GM12892 (cell line): ENCODE results near the gene HLF.

ENCODE experiments used
- DNase-seq: peaks from one replicate; pipeline ENCODE4 v3.0.0; 2011; ENCODE audit not compliant: insufficient read length
- FAIRE-seq: peaks from 2 replicates; lab custom pipeline; 2011; peaks lifted over from hg19 to GRCh38; lab: Jason Lieb, UNC
- POLR2A ChIP-seq: IDR thresholded peaks from 2 replicates; pipeline ENCODE4 v1.6.1; 2011; ENCODE audit warnings: low read depth, low read length, control low read depth
- POLR2AphosphoS5 ChIP-seq: IDR thresholded peaks from 2 replicates; pipeline ENCODE4 v1.6.1; 2011; ENCODE audit warnings: low read depth, low read length, control low read depth
- TAF1 ChIP-seq: IDR thresholded peaks from 2 replicates; pipeline ENCODE4 v1.6.1; 2011; ENCODE audit warnings: low read depth, mild to moderate bottlenecking, control low read depth, low read length, borderline replicate concordance

Gene HLF

GRCh38 chr17:55281649-55282378 lies 17.1 kb downstream of the HLF start:
- DNase-seq (no peak), FAIRE-seq (no peak)
- TF ChIP-seq TAF1, result no peak
- no peak for TF ChIP-seq POLR2AphosphoS5
- no peak for TF ChIP-seq POLR2A

GRCh38 chr17:55282379-55282702 lies 17.6 kb downstream of the HLF start:
- DNase-seq, result no peak
- FAIRE-seq, result no peak
- TF ChIP-seq POLR2A (no peak), TAF1 (no peak), POLR2AphosphoS5 (no peak)

- no peak for FAIRE-seq
- DNase-seq, result no peak
- TF ChIP-seq POLR2A (no peak), POLR2AphosphoS5 (no peak), TAF1 (no peak)
These were observed 18.0 kb downstream of the HLF start for GRCh38 chr17:55282741-55283140.

GRCh38 chr17:55283256-55283965 lies 18.7 kb downstream of the HLF start:
- FAIRE-seq (no peak), DNase-seq (no peak)
- TF ChIP-seq TAF1, result no peak

- DNase-seq, result no peak
- FAIRE-seq, result no peak
- no peak for TF ChIP-seq POLR2AphosphoS5
- TF ChIP-seq TAF1, result no peak
These were observed 19.5 kb downstream of the HLF start for GRCh38 chr17:55284001-55284884.

- no peak for TF ChIP-seq POLR2A
- no peak for TF ChIP-seq POLR2AphosphoS5
- TF ChIP-seq TAF1, result no peak
- FAIRE-seq, result no peak
- DNase-seq, result no peak
These were observed 20.2 kb downstream of the HLF start for GRCh38 chr17:55284944-55285339.

GRCh38 chr17:55285340-55286301 lies 20.9 kb downstream of the HLF start:
- no peak for DNase-seq
- no peak for FAIRE-seq
- TF ChIP-seq TAF1 (no peak), POLR2A (no peak), POLR2AphosphoS5 (no peak)

- DNase-seq (no peak), FAIRE-seq (no peak)
- TF ChIP-seq TAF1, result no peak
- no peak for TF ChIP-seq POLR2A
- no peak for TF ChIP-seq POLR2AphosphoS5
These were observed 22.2 kb downstream of the HLF start for GRCh38 chr17:55286681-55287589.

- no peak for TF ChIP-seq POLR2AphosphoS5
- TF ChIP-seq POLR2A, result no peak
- TF ChIP-seq TAF1, result no peak
- FAIRE-seq, result no peak
- no peak for DNase-seq
These were observed 23.8 kb downstream of the HLF start for GRCh38 chr17:55288356-55289105.
